Measurements from ENCODE around the gene PPEF1.

PPEF1 gene

DNA sequence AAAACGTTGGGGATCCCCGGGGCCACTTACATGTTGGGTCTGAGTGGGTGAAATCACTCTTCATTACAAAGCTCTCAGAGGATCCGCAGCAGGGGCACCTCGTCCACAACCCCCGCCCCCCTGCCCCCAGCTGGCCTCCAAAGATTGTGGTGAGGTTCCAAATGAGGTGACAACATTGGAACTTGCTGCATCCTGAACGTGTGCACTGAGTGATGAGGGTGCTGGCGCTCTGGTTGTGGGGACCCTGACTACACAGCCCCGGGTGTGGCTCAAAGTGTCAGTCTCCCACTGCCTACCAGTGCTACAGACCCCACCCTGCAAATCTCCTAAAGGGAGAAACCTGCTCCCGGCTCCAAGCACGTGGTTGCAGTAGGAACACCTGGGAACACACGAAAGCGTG lies 164.5 kb downstream of the PPEF1 start:
- H3K4me3 ChIP-seq (ENCODE audit: low read length) = no peak overlapping the region
- DNase-seq (ENCODE audit: low read depth) = no peak
- TF ChIP-seq, protein P1, sequence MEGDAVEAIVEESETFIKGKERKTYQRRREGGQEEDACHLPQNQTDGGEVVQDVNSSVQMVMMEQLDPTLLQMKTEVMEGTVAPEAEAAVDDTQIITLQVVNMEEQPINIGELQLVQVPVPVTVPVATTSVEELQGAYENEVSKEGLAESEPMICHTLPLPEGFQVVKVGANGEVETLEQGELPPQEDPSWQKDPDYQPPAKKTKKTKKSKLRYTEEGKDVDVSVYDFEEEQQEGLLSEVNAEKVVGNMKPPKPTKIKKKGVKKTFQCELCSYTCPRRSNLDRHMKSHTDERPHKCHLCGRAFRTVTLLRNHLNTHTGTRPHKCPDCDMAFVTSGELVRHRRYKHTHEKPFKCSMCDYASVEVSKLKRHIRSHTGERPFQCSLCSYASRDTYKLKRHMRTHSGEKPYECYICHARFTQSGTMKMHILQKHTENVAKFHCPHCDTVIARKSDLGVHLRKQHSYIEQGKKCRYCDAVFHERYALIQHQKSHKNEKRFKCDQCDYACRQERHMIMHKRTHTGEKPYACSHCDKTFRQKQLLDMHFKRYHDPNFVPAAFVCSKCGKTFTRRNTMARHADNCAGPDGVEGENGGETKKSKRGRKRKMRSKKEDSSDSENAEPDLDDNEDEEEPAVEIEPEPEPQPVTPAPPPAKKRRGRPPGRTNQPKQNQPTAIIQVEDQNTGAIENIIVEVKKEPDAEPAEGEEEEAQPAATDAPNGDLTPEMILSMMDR (conservative IDR thresholded peaks at IDR 0.05; ENCODE audit: low read length) = no peak

DNA sequence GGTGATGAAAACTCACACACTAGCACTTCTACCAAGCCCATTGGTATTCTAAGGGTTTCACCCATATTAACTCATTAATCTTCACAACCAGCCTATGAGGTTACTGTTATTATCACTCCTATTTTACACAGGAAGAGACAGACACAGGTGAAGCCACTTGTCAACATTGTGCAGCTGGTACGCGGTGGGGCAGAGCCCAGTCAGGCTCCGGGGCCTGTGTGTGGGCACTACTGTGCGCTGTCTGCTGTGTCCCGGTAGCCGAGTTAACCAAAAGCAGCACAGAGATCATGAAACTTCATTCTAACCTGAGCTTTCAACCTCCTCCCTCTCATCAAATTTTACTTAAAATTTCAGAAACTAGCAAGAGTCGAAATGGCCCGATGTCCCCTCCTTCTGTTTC lies 165.2 kb downstream of the PPEF1 start:
- no peak for DNase-seq (ENCODE audit: low read depth)
- no peak overlapping the region for H3K4me3 ChIP-seq (ENCODE audit: low read length)
- TF ChIP-seq, protein P1 (conservative IDR thresholded peaks at IDR 0.05; ENCODE audit: low read length) = no peak

DNA sequence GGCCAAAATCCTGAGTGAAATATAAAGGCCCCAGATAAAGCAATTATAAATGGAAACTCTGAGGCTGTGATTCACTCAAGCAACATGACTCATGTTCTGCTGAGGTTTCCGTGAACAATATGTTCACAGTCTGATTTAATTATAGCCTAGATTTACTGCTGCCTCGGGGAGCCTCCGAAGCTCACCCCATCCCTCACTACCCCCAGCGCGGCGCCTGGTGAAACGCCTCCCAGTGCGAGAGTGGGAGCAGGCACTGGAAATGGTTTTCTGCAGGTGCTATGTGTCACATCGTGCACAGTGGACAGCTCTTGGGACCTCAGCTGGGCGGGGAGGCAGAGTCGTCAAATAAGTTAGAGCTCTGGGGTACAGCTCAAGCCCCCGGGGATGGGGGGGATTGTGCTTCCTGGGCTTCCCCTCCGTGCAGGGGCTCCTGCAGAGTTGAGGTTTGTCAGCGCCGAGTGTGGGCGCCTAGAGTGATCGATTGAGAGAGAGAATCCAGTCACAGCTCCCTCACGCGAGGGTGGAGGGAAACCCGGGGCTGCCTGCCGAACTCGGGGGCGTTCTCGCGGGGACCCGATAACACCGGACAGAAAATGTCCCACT lies 165.8 kb downstream of the PPEF1 start:
- TF ChIP-seq, protein P1 (conservative IDR thresholded peaks at IDR 0.05; ENCODE audit: low read length) = no peak
- DNase-seq (ENCODE audit: low read depth) = peak; percentile 56
- H3K4me3 ChIP-seq (ENCODE audit: low read length) = no peak overlapping the region

DNA sequence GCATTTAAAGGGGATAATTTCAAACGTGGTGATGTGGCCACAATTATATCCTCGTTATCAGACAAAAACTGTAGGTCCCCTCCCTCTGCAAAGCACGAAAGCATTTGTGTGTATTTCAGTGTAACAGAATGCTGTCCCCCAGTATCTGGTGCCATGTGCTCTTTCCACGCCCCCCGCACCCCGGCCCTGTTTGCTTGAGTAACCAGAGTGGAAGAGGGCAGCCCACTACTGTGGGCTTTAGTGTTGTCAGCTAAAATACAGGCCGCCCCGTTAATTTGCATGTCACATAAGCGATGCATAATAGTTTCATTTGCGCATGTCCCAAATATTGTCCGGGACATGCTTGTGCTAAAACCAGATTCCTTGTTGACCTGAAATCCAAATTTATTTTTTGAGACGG lies 166.4 kb downstream of the PPEF1 start:
- no peak overlapping the region for H3K4me3 ChIP-seq (ENCODE audit: low read length)
- TF ChIP-seq, protein P1 (conservative IDR thresholded peaks at IDR 0.05; ENCODE audit: low read length) = no peak
- DNase-seq (ENCODE audit: low read depth) = no peak

DNA sequence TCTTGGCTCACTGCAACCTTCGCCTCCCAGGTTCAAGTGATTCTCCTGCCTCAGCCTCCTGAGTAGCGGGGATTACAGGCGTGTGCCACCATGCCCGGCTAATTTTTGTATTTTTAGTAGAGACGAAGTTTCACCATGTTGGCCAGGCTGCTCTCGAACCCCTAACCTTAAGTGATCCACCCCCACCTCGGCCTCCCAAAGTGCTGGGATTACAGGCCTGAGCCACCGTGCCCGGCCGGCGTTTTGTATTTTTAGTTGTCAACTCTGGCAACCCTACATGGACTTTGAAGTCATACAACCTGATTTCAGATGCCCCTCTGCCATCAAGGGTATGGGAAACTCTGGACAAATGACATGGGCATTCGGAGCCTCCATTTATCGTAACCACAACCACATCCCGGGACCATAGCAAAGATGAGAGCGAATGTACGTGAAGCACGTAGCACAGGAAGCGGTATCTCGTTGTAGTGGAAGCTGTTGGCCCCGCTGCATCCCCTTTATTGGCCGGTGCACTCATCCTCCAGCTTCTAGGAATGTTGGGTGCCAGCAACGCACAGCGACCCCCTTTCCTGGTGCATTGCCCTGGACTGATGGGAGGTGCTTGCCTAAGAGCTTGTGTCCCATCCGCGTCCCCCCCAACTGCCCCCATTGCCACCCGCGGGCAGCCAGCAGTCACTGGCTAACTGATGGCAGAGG lies 167.3 kb downstream of the PPEF1 start:
- DNase-seq (ENCODE audit: low read depth) = no peak
- TF ChIP-seq, protein P1 (conservative IDR thresholded peaks at IDR 0.05; ENCODE audit: low read length) = no peak
- no peak overlapping the region for H3K4me3 ChIP-seq (ENCODE audit: low read length)

DNA sequence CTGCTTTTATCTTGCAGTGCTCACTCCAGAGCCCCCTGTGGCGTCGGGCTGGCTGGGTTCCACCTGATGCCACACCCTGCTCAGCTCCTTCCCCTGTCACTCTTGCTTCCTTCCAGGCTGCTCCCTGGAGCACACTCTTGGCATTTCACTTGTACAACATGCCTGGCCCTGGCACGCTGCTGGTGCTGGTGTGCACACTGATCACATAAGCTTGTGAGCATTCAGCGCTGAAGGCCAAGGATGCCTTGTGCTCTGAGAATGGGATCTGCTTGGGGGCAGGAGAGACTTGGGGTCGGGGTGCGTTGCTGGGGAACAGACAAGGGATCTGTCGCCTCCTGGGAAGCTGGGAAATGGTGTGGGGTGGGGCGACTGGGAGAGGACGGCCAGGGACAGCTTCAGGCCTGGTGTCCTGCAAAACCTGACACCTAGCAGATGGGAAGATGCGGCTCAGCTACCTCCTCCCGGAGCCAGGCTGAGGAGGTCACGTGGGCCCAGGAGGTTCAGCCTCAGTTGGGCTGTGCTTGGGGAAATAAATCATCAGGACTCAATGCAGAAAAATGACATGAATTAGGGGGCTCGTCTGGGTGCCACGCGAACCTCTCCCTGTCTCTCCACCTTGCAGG lies 167.9 kb downstream of the PPEF1 start:
- TF ChIP-seq, protein P1 (conservative IDR thresholded peaks at IDR 0.05; ENCODE audit: low read length) = no peak
- no peak for DNase-seq (ENCODE audit: low read depth)
- no peak overlapping the region for H3K4me3 ChIP-seq (ENCODE audit: low read length)

DNA sequence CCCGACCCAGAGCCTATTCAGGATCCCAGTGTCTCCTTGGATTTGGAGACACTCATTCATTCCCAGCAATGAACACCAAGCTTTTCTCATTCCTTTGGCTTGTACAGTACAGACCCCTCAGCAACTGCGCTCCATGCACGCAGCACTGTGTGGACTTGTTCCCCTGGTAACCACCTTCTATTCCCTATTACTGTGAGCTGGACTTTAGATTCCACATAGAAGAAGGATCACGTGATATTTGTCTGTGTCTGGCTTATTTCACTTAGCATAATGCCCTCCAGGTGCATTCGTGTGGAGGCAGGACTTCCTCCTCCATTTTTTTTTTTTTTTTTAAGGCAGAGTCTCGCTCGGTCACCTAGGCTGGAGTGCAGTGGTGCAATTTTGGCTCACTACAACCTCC lies 170.0 kb downstream of the PPEF1 start:
- no peak for DNase-seq (ENCODE audit: low read depth)
- no peak overlapping the region for H3K4me3 ChIP-seq (ENCODE audit: low read length)
- TF ChIP-seq, protein P1 (conservative IDR thresholded peaks at IDR 0.05; ENCODE audit: low read length) = no peak

Data from AG10803 (cell line).